HG03442 (cell line): ENCODE results near the gene DYNAP.

Experiments used
- ATAC-seq: cut with Tn5 transposase; IDR thresholded peaks from one replicate; pipeline ENCODE4 v1.9.1; 2021; ENCODE audit warnings: mild to moderate bottlenecking, moderate library complexity; ENCODE audit not compliant: unreplicated experiment

The DYNAP gene

GRCh38 chr18:54630963-54631362, 39.9 kb downstream of the DYNAP start:
- no peak for ATAC-seq

GRCh38 chr18:54636217-54636616, 45.2 kb downstream of the DYNAP start:
- no peak for ATAC-seq

- no peak for ATAC-seq
Measured at GRCh38 chr18:54641734-54642133, 50.7 kb downstream of the DYNAP start.

GRCh38 chr18:54647176-54647575, 56.1 kb downstream of the DYNAP start:
- ATAC-seq, result no peak
